GM21360 (cell line): ENCODE measurements around the gene ZNF607.

Experiments used
- ATAC-seq: cut with Tn5 transposase; IDR thresholded peaks from one replicate; pipeline ENCODE4 v1.9.1; 2021; ENCODE audit warnings: mild to moderate bottlenecking, moderate library complexity; ENCODE audit not compliant: unreplicated experiment

ZNF607 gene

DNA sequence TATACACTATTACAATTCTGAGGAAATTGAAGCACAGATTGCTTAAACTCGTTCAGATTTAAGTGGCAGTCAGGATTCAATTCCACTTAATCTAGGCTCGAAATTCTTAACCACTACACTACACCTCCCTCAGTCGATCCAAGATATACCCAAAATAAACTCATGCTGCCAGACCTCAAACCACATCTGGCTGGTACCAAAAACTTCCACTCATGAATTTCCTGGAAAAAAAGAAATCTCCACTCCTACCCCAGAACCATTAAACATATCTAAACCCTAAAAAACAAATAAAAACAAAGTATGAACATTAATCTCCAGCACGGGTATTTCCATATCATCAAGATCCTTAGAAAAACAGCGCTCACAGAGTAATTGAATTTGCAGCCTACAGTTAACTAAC, 65.4 kb downstream of the ZNF607 start:
- no peak for ATAC-seq
